ENCODE measurements around the gene MYOF.

Gene MYOF

DNA sequence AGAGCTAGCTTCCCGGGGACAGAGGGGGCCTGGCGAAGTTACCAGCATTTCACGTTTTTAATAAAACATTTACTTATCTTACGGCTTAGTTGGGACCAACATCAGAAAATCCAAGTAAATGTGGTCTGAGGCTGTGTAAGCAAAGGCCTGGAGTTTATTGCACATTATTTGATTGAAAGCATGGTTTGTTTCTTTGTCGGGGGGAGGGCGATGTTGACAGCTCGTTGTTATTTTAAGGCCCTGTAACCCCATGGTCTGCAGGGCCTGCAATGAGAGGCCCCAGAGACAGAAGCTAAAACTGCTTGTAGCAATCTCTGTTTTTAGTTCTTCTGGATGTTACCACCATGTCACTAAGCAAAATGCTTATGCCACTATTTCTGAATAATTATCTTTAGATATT, 88.9 kb downstream of the MYOF start:
- H2AFZ ChIP-seq (ENCODE audit: low read depth), result no peak overlapping the region
- H4K20me1 ChIP-seq (ENCODE audit: insufficient read depth), result no peaks in the 10 kb centered on the region
- no peak overlapping the region for H3K4me2 ChIP-seq
- H3K36me3 ChIP-seq (ENCODE audit: insufficient read depth), result no peaks in the 10 kb centered on the region
- no peaks in the 10 kb centered on the region for H3K27me3 ChIP-seq (ENCODE audit: insufficient read depth, low read depth)
- no peak overlapping the region for H3K4me3 ChIP-seq (IDR thresholded peaks at IDR 0.05; ENCODE audit: insufficient read depth, low read depth, low read length)
- TF ChIP-seq, protein P1, sequence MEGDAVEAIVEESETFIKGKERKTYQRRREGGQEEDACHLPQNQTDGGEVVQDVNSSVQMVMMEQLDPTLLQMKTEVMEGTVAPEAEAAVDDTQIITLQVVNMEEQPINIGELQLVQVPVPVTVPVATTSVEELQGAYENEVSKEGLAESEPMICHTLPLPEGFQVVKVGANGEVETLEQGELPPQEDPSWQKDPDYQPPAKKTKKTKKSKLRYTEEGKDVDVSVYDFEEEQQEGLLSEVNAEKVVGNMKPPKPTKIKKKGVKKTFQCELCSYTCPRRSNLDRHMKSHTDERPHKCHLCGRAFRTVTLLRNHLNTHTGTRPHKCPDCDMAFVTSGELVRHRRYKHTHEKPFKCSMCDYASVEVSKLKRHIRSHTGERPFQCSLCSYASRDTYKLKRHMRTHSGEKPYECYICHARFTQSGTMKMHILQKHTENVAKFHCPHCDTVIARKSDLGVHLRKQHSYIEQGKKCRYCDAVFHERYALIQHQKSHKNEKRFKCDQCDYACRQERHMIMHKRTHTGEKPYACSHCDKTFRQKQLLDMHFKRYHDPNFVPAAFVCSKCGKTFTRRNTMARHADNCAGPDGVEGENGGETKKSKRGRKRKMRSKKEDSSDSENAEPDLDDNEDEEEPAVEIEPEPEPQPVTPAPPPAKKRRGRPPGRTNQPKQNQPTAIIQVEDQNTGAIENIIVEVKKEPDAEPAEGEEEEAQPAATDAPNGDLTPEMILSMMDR (conservative IDR thresholded peaks at IDR 0.05; ENCODE audit: low read depth, low read length), result no peak
- no peaks in the 10 kb centered on the region for H3K79me2 ChIP-seq (ENCODE audit: insufficient read depth, low read depth)
- H3K27ac ChIP-seq, result no peak overlapping the region
- H3K9ac ChIP-seq, result no peak overlapping the region
- no peaks in the 10 kb centered on the region for H3K4me1 ChIP-seq (ENCODE audit: low read depth, poor library complexity, severe bottlenecking)

DNA sequence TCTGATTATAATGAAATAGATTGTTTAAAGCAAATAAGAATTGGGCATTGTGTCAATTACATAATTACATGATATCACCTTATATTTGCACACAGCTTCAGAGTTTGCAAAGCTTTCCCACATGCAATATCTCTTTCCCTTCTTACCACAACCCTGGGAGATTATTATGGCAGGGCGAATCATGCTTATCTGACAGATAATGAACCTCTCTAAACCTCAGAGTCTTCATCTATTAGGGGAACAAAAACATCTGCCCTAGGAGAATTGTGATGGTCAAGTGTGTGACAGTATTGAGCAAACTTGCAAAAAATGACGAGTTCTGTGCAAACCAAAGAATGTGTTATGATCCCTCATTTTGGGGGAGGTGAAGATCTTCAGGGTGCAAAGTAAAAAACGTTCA, 90.0 kb downstream of the MYOF start:
- Histone ChIP-seq H3K4me1 (ENCODE audit: low read depth, poor library complexity, severe bottlenecking) (peaks cover under 1% of the 10 kb centered on the region), H2AFZ (ENCODE audit: low read depth) (no peak overlapping the region), H3K4me3 (IDR thresholded peaks at IDR 0.05; ENCODE audit: insufficient read depth, low read depth, low read length) (no peak overlapping the region), H3K4me2 (no peak overlapping the region), H3K27me3 (ENCODE audit: insufficient read depth, low read depth) (no peaks in the 10 kb centered on the region), H3K36me3 (ENCODE audit: insufficient read depth) (no peaks in the 10 kb centered on the region), H3K27ac (no peak overlapping the region), H3K9ac (no peak overlapping the region), H4K20me1 (ENCODE audit: insufficient read depth) (no peaks in the 10 kb centered on the region), H3K79me2 (ENCODE audit: insufficient read depth, low read depth) (no peaks in the 10 kb centered on the region)
- TF ChIP-seq, protein P1 (conservative IDR thresholded peaks at IDR 0.05; ENCODE audit: low read depth, low read length), result no peak

DNA sequence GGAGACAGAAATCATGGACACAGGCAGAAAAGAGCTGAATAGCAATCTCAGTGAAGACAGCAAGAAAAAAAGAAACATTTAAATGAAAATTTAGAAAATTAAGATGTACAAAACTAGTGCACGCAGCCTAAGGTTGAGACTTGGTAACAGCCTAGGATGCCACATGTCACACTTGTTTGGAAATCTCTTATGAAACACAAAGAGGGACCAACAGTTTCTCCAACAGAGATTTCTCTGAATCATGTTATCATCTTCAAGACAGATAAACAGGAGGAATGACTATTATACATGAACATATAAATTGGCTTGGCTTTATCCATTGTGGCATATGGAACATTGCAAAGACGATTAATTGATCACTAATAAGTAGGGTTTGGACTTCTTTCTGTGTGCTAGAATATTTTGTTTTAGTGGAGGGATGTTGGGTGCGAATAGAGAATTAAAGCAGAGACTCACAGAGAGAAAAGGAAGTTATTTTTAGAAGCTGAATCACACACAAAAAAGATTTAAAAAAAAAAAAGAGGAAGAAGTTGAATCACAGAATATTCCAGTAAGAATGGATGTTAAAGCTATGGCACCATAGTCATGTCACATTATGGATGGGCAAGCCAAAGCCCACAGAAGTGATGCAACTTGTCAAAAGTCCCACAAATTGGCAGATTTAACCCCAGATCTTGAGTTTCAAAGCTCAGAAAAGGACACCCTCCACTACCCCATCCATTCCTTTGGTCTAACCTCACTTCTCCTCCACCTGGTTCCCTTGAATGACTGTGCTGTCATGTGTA, 91.6 kb downstream of the MYOF start:
- no peaks in the 10 kb centered on the region for H3K27me3 ChIP-seq (ENCODE audit: insufficient read depth, low read depth)
- no peak overlapping the region for H3K27ac ChIP-seq
- H3K9ac ChIP-seq, result no peak overlapping the region
- H2AFZ ChIP-seq (ENCODE audit: low read depth), result no peak overlapping the region
- peaks cover 3% of the 10 kb centered on the region for H3K4me1 ChIP-seq (ENCODE audit: low read depth, poor library complexity, severe bottlenecking)
- no peaks in the 10 kb centered on the region for H3K36me3 ChIP-seq (ENCODE audit: insufficient read depth)
- no peak overlapping the region for H3K4me2 ChIP-seq
- H4K20me1 ChIP-seq (ENCODE audit: insufficient read depth), result no peaks in the 10 kb centered on the region
- H3K79me2 ChIP-seq (ENCODE audit: insufficient read depth, low read depth), result no peaks in the 10 kb centered on the region
- no peak overlapping the region for H3K4me3 ChIP-seq (IDR thresholded peaks at IDR 0.05; ENCODE audit: insufficient read depth, low read depth, low read length)
- TF ChIP-seq, protein P1 (conservative IDR thresholded peaks at IDR 0.05; ENCODE audit: low read depth, low read length), result no peak

DNA sequence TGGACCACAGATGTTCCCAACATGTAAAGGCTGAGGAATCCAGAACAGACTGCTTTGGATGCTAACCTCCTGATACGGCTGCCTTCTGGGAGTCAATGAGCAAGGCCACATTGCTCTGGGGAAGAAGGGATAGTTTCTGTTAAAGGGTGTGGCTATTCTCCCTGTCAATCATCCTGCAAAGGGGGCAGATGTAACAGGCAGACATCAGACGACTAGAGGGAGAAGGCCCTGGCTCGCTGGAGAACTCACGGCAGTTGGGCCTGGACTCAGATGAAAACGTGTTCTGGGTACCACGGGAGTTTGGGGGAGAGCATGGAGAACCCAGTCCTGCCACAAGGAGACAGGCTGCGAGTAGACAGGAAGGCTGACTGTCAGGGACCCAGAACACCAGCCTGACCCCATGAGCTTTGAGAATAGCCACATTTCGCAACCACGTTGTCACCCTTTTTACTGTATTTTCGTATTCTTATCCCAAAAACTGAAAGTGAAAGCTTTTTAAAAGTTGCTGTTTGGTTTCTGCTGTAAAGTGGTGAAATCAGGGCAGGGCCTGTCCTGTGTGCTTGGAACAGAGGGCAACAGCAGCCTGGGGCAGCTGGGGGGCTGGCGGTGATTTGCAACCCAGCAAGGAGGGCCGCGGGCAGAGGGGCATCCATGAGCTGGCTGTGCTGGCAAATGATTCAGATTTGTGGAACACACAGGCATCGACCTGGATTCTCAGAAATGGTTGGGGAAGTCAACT, 95.3 kb downstream of the MYOF start:
- Histone ChIP-seq H4K20me1 (ENCODE audit: insufficient read depth) (no peaks in the 10 kb centered on the region), H3K27me3 (ENCODE audit: insufficient read depth, low read depth) (no peaks in the 10 kb centered on the region), H3K4me2 (no peak overlapping the region), H3K4me3 (IDR thresholded peaks at IDR 0.05; ENCODE audit: insufficient read depth, low read depth, low read length) (no peak overlapping the region), H3K4me1 (ENCODE audit: low read depth, poor library complexity, severe bottlenecking) (peaks cover 3% of the 10 kb centered on the region), H3K36me3 (ENCODE audit: insufficient read depth) (no peaks in the 10 kb centered on the region), H2AFZ (ENCODE audit: low read depth) (no peak overlapping the region), H3K27ac (no peak overlapping the region), H3K9ac (no peak overlapping the region), H3K79me2 (ENCODE audit: insufficient read depth, low read depth) (no peaks in the 10 kb centered on the region)
- TF ChIP-seq, protein P1 (conservative IDR thresholded peaks at IDR 0.05; ENCODE audit: low read depth, low read length), result no peak
